Stimulated activated CD4-positive, alpha-beta T cell treated with anti-CD3 and anti-CD28 coated beads, Interleukin-1b, Interleukin-23, amount 100 ng/mL, for 4 hours (primary cell): ENCODE data around the gene DYRK1A.
"Not testable (repeated sequence)": the region's sequence is repeated elsewhere in the genome, so short reads cannot be mapped to it uniquely, and the experiment has no call there.

Source experiments
- DNase-seq, 2 donors: peaks; one replicate each; pipeline ENCODE4 v3.0.0-alpha.2; 2020; ENCODE audit warnings: low read depth in 2 of 2

DYRK1A gene

GRCh38 chr21:37527716-37528115 lies 161.1 kb downstream of the DYRK1A start:
- DNase-seq, result no peak

GRCh38 chr21:37528150-37528937 lies 161.8 kb downstream of the DYRK1A start:
- no peak for DNase-seq

- no peak for DNase-seq
These were observed 163.1 kb downstream of the DYRK1A start for GRCh38 chr21:37529649-37530048.

GRCh38 chr21:37530901-37531351 lies 164.4 kb downstream of the DYRK1A start:
- DNase-seq, result no peak

- no peak for DNase-seq
These were observed 164.9 kb downstream of the DYRK1A start for GRCh38 chr21:37531431-37531932.

- peak in 1 of 2 donors; percentile 3 for DNase-seq
These were observed 166.6 kb downstream of the DYRK1A start for GRCh38 chr21:37532868-37533780.

GRCh38 chr21:37534431-37534830 lies 167.9 kb downstream of the DYRK1A start:
- no peak for DNase-seq

- no peak for DNase-seq
These were observed 168.6 kb downstream of the DYRK1A start for GRCh38 chr21:37535130-37535529.

GRCh38 chr21:37535672-37536071 lies 169.1 kb downstream of the DYRK1A start:
- no peak for DNase-seq

GRCh38 chr21:37536616-37537278 lies 170.2 kb downstream of the DYRK1A start:
- no peak for DNase-seq

GRCh38 chr21:37537391-37537996 lies 170.9 kb downstream of the DYRK1A start:
- DNase-seq, result no peak

- DNase-seq, result no peak
These were observed 172.5 kb downstream of the DYRK1A start for GRCh38 chr21:37538971-37539590.

- not testable (repeated sequence) for DNase-seq
These were observed 174.6 kb downstream of the DYRK1A start for GRCh38 chr21:37541128-37541527.

- no peak for DNase-seq
These were observed 175.9 kb downstream of the DYRK1A start for GRCh38 chr21:37542512-37542911.

- no peak for DNase-seq
These were observed 179.8 kb downstream of the DYRK1A start for GRCh38 chr21:37546299-37546908.

- no peak for DNase-seq
These were observed 180.5 kb downstream of the DYRK1A start for GRCh38 chr21:37546949-37547614.

GRCh38 chr21:37547615-37548200 lies 181.1 kb downstream of the DYRK1A start:
- no peak for DNase-seq

- DNase-seq, result no peak
These were observed 182.0 kb downstream of the DYRK1A start for GRCh38 chr21:37548521-37548981.

- not testable (repeated sequence) for DNase-seq
These were observed 183.2 kb downstream of the DYRK1A start for GRCh38 chr21:37549730-37550129.
